IgD-negative memory B cell (primary cell): Measurements from ENCODE around the gene RAB6A. TPM values are rescaled to one million over a fixed set of nuclear protein-coding genes. Genes with fewer than 3 reads are reported as not detected.
A peak's percentile ranks its signal among the peaks of the same experiment; 100 is the strongest.
"Not testable (repeated sequence)": the region's sequence is repeated elsewhere in the genome, so short reads cannot be mapped to it uniquely, and the experiment has no call there.

Experiments
- H3K27ac Mint-ChIP-seq, 3 donors: one replicate each; pipeline ENCODE4 v1.8.0; 2020 to 2022; ENCODE audit warnings: mild to moderate bottlenecking in 3 of 3, mixed read lengths in 3 of 3, moderate library complexity in 1 of 3
- H3K27me3 Mint-ChIP-seq: one replicate; pipeline ENCODE4 v1.8.0; 2021; ENCODE audit warnings: mixed read lengths
- H3K36me3 Mint-ChIP-seq: one replicate; pipeline ENCODE4 v1.8.0; 2020; ENCODE audit warnings: mild to moderate bottlenecking, mixed read lengths
- H3K4me1 Mint-ChIP-seq, 3 donors: one replicate each; pipeline ENCODE4 v1.8.0; 2020 to 2022; ENCODE audit warnings: mixed read lengths in 3 of 3, mild to moderate bottlenecking in 1 of 3
- H3K4me3 Mint-ChIP-seq, 4 donors: one replicate each; pipeline ENCODE4 v1.8.0; 2020 to 2022; ENCODE audit warnings: mild to moderate bottlenecking in 4 of 4, mixed read lengths in 4 of 4, moderate library complexity in 3 of 4
- H3K9me3 Mint-ChIP-seq, 3 donors: one replicate each; pipeline ENCODE4 v1.8.0; 2020 to 2021; ENCODE audit warnings: mixed read lengths in 3 of 3, mild to moderate bottlenecking in 1 of 3
- polyA plus RNA-seq: library from polyadenylated mRNA; unstranded; fragments of 300-500 nt; fragmentation: Illumina TruSeq; gene quantifications from one replicate; pipeline ENCODE4 v1.2.3, GENCODE V29; 2021

Gene RAB6A
- polyA plus RNA-seq, 1 donor from 2014 or later: 93.4 TPM

DNA sequence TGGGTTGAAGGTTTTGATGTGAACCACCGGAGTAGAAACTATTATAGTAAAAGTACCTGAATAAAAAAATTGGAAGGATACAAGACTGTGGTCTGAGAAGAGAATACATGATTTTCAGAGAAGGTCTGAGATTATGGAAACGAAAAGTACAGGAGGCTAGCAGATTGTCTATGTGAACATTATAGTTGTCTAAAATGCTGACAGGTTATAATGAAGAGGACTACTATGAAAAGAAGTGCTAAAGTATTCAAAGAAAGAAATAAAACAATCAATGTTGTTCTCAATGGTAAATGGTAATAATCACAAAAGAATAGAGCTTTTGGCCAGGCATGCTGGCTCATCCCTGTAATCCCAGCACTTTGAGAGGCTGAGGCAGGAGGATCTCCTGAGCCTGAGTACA lies 34.0 kb downstream of the RAB6A start:
- no peaks in the 10 kb centered on the region for H3K27me3 Mint-ChIP-seq
- no peak overlapping the region for H3K4me3 Mint-ChIP-seq
- peaks cover 0 to 11% (median 10%) of the 10 kb centered on the region in 3 donors for H3K4me1 Mint-ChIP-seq
- peaks cover 7% of the 10 kb centered on the region for H3K36me3 Mint-ChIP-seq
- no peak overlapping the region for H3K27ac Mint-ChIP-seq
- no peaks in the 10 kb centered on the region for H3K9me3 Mint-ChIP-seq

DNA sequence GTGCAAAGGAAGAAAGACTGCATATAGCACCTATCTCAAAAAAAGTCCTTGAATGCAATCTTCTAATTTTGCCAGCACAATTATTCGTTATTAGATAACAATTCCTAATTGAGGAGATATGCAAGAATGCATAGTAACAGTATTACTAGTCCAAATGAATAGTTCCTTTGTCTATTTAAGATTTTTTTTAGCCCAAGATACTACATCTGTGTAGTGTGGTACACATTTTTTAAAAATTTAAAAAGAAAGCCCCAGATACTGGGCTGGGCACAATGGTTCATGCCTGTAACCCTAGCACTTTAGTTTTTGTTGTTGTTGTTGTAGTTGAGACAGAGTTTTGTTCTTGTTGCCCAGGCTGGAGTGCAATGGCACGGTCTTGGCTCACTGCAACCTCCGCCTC lies 43.7 kb downstream of the RAB6A start:
- Mint-ChIP-seq H3K4me3 (no peak overlapping the region), H3K4me1 (peaks cover 3 to 11% (median 8%) of the 10 kb centered on the region in 3 donors), H3K27ac (no peak overlapping the region), H3K9me3 (no peaks in the 10 kb centered on the region), H3K36me3 (peaks cover 12% of the 10 kb centered on the region), H3K27me3 (no peaks in the 10 kb centered on the region)

DNA sequence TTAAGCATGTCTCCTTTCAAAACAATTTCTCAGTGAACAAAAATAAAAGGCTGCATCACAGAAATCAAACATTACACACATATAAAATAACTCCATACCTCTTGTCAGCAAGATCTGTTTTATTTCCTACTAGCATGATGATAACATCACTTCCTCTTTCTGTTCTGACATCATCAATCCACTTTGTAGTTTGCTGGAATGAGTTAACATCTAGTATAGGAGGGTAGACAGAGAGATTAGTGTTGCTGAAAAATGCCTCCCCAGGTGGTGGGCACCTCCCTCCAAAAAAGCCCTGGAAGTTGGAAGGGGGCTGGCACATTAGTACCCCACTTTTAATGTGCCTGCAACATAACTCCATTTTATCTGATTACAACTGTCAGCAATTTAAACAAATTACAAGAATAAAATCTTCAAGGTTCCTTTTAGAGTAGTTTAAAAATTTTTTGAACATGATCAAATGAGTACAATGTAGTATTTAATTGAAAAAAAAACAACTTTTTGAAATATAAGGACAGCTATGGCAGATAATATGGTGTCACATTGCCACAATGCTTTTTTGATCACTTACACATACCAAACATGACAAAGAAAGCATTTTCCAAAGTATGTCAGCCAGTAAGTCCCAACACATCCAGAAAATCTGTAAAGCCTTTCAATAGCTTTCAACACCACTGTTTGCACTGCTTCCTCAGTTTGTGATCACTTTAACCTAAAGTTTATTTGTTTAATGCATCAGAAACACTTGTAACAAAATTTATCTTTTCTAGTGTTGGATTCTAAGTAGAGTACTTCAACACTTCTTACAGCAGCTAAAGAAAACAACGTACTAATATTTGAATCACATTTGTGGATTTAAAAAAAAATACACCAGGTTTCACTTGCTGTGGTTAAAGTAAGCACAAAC lies 44.5 kb downstream of the RAB6A start:
- H3K27me3 Mint-ChIP-seq: no peaks in the 10 kb centered on the region
- no peak overlapping the region for H3K4me3 Mint-ChIP-seq
- peaks cover 3 to 11% (median 8%) of the 10 kb centered on the region in 3 donors for H3K4me1 Mint-ChIP-seq
- H3K36me3 Mint-ChIP-seq: peaks cover 6% of the 10 kb centered on the region
- no peaks in the 10 kb centered on the region for H3K9me3 Mint-ChIP-seq
- H3K27ac Mint-ChIP-seq: peak overlapping the region in 1 of 3 donors; percentile 0

DNA sequence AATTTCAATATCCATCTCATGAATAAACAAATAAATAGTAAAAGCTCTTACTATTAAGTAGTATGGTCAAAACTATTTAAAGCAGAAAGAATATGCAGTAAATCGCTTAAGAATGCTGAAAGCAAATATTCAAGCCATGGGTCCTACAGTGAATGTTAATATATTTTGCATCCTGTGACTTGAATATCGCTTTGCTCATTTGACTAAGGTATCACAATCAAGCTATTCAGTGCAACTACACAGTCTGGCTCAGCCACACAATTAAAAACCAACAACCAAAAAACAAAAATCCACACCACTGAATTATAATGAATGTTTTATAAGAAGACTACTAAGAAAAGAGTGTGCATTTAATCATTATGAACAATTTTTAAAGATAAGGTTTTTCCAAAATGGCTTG lies 45.3 kb downstream of the RAB6A start:
- H3K4me1 Mint-ChIP-seq: peaks cover 3 to 6% (median 5%) of the 10 kb centered on the region in 3 donors

DNA sequence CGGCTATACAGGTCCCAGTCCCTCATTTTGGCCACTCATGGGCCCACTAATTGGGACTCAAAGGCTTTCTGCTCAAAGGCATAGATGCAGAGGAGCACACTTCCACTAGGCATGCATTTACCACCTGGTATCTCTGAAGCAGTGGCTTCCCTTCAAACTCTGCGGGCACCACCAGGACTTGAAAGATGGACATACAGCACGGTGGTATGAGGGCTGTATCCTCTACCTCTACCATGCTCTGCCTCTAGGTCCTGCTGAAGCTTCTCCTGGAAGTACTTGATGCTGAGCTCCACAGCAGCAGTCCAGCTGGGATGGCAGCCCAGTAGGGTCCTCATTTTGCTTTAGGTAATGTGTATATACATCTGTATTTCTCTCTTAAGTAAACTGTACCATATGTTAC lies 49.9 kb downstream of the RAB6A start:
- no peaks in the 10 kb centered on the region for H3K9me3 Mint-ChIP-seq
- peaks cover under 1 to 1% (median under 1%) of the 10 kb centered on the region in 3 donors for H3K4me1 Mint-ChIP-seq
- H3K36me3 Mint-ChIP-seq: peaks cover 4% of the 10 kb centered on the region
- no peaks in the 10 kb centered on the region for H3K27me3 Mint-ChIP-seq
- no peak overlapping the region for H3K4me3 Mint-ChIP-seq
- no peak overlapping the region for H3K27ac Mint-ChIP-seq

More for the DNA sequence above, 45.3 kb downstream of the RAB6A start:
- H3K27ac Mint-ChIP-seq: no peak overlapping the region
- H3K36me3 Mint-ChIP-seq: peaks cover 3% of the 10 kb centered on the region
- H3K9me3 Mint-ChIP-seq: no peaks in the 10 kb centered on the region
- no peak overlapping the region for H3K4me3 Mint-ChIP-seq
- no peaks in the 10 kb centered on the region for H3K27me3 Mint-ChIP-seq

DNA sequence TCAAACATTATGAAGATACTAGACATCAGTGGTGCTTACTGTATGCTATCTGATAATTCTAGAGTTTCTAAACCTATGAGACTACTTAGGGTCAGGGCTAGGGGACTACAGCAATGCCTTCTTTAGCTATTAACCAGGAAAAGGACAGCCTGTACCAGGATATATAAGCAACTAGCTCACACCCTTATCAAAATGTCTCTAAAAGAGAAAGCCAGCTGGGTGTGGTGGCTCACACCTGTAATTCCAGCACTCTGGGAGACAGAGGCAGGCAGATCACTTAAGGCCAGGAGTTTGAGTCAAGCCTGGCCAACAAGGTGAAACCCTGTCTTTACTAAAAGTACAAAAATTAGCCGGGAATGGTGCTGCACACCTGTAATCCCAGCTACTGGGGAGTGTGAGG lies 55.8 kb downstream of the RAB6A start:
- Mint-ChIP-seq H3K4me1 (no peaks in the 10 kb centered on the region), H3K27me3 (no peaks in the 10 kb centered on the region), H3K9me3 (no peaks in the 10 kb centered on the region), H3K27ac (no peak overlapping the region), H3K36me3 (peaks cover 8% of the 10 kb centered on the region), H3K4me3 (no peak overlapping the region)

DNA sequence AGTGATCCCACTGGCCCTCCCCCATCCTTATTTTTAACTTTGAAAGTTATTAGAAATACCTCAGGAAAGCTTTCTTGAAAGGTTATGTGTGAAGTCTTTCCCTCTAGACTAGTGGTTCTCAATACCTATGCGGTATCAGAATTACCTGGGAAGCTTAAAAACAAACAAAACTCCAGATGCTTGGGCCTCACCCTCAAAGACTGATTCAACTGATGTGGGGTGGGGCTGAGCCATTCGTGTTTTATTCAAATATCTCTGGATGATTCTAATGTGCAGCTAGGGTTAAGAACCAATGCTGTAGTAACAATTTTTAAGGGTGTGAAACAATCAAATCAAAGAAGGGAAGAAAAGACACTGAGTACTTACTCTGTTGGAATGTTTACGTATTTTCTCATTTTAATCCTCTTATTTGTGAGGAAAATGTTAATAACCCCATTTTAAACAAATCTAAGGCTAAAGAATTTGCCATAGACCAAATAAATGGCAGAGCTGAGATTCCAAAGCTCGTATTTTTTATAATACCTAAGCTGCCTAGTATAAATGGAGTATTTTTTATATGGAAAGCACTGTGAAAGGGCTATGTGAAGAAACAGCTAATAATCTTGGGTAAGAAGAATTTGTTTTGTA lies 66.9 kb downstream of the RAB6A start:
- peaks cover 2% of the 10 kb centered on the region for H3K36me3 Mint-ChIP-seq
- H3K4me3 Mint-ChIP-seq: no peak overlapping the region
- no peaks in the 10 kb centered on the region for H3K9me3 Mint-ChIP-seq
- no peaks in the 10 kb centered on the region for H3K4me1 Mint-ChIP-seq
- H3K27ac Mint-ChIP-seq: no peak overlapping the region
- H3K27me3 Mint-ChIP-seq: no peaks in the 10 kb centered on the region

DNA sequence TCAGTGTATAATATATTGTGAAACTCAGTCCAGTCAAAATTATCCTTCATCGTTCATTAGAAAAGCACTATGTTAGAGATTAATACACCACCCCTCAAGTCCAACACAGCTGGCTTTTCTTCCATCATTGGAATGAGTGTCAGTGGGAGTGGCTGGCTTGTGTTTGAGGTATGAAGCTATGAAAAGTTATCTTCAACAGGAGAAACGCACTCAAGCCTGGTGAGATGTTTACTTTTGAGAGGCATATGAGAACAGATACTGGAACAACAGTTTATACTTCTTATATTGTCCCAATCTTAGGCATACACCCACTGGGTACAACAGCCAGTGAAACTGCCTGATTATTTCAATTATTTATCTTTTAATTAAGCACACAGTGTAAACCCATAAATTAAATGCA lies 80.2 kb downstream of the RAB6A start:
- Mint-ChIP-seq H3K4me1 (no peaks in the 10 kb centered on the region), H3K27me3 (no peaks in the 10 kb centered on the region), H3K4me3 (no peak overlapping the region), H3K9me3 (no peaks in the 10 kb centered on the region), H3K36me3 (peaks cover 2% of the 10 kb centered on the region), H3K27ac (no peak overlapping the region)

DNA sequence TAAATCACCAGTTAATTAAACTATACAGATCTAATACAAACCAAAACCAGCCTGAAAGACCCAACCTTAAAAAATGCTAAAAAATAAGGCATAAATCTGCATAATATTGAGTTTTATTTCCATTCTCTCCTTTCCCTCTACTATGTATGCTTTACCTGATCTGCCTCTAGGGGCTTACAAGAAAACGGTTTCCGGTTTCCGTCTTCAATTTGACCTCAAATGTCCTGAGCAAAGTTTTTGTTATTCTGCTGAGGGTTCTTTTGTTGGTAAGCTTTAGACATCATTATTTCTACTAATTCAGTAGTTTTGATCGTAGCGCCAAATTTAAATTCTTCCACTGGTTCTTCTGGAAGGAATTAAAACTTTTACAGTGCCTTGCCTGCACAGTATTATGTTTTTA lies 84.3 kb downstream of the RAB6A start:
- H3K36me3 Mint-ChIP-seq, H3K4me3 Mint-ChIP-seq, H3K4me1 Mint-ChIP-seq, H3K9me3 Mint-ChIP-seq, H3K27me3 Mint-ChIP-seq: not testable (repeated sequence)
- peak overlapping the region in 1 of 3 donors; percentile 59 for H3K27ac Mint-ChIP-seq

DNA sequence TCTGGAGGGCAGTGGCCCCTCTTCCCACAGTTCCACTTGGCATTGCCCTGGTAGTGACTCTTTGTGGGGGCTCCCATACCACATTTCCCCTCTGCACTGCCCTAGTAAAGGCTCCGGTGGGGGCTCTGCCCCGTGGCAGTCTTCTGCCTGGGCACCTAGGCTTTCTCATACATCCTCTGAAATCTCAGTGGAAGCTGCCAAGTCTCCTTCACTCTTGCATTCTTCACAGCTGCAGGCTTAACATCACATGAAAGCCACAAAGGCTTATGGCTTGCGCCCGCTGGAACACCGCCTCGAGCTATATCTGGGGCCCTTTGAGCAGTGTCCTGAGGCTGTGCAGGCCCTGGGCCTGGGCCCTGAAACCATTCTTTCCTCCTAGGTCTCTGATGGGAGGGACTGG lies 89.2 kb downstream of the RAB6A start:
- Mint-ChIP-seq H3K27me3 (no peaks in the 10 kb centered on the region), H3K4me3 (no peak overlapping the region), H3K9me3 (no peaks in the 10 kb centered on the region), H3K4me1 (no peaks in the 10 kb centered on the region), H3K36me3 (peaks cover 2% of the 10 kb centered on the region), H3K27ac (peak overlapping the region in 1 of 3 donors; percentile 31)

DNA sequence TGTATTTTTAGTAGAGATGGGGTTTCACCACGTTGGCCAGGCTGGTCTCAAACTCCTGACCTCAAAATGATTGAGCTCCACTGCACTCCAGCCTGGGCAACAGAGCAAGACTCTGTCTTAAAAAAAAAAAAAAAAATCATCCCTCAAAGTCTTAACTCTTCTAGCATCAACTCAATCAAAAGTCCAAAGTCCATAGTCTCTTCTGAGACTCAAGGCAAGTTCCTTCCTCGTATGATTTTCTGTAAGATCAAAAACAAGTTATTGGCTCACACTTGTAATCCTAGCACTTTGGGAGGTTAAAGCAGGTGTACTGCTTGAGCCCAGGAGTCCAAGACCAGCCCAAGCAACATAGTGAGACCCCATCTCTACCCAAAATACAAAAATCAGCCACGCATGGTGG lies 90.1 kb downstream of the RAB6A start:
- H3K27ac Mint-ChIP-seq: no peak overlapping the region
- peaks cover 2% of the 10 kb centered on the region for H3K36me3 Mint-ChIP-seq
- no peaks in the 10 kb centered on the region for H3K9me3 Mint-ChIP-seq
- H3K4me3 Mint-ChIP-seq: no peak overlapping the region
- no peaks in the 10 kb centered on the region for H3K27me3 Mint-ChIP-seq
- H3K4me1 Mint-ChIP-seq: no peaks in the 10 kb centered on the region

DNA sequence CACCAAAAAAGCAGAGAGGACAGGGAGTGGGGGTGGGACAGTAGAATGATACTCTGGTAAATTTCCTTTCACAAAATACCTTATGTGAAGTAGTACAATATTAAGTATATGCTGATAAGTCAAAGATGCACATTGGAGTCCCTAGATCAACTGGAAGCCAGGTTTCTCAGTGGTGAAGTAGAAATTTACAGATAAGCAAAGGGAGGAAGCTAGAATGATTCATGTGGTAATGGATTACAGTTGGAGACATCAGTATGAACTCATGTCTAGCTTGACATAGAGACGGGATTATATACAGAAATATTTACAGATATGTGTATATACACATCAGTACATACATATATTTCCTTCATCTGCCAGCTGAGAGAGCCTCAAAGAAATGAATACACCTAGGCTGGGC lies 93.0 kb downstream of the RAB6A start:
- Mint-ChIP-seq H3K36me3 (no peaks in the 10 kb centered on the region), H3K4me1 (no peaks in the 10 kb centered on the region), H3K9me3 (no peaks in the 10 kb centered on the region), H3K27ac (no peak overlapping the region), H3K27me3 (no peaks in the 10 kb centered on the region), H3K4me3 (no peak overlapping the region)

DNA sequence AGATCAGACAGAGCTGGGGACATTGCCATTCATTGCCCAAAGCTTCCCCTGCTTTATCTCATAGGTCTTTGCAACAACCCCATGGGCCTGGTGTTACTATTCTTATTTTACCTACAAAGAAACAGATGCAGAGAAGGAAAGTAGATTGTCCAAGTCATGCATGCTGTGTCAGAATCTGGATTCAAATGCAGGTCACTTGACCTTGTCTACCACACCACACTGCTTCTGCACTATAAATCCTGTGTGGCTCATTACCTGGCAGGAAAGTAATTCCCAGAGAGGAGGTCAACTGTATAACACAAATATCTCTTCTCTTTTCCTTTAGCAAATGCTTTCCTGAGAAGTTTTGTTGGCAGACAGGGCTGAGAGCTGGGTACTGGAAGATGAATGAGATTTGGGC lies 96.0 kb downstream of the RAB6A start:
- no peak overlapping the region for H3K27ac Mint-ChIP-seq
- no peaks in the 10 kb centered on the region for H3K27me3 Mint-ChIP-seq
- H3K9me3 Mint-ChIP-seq: no peaks in the 10 kb centered on the region
- no peak overlapping the region for H3K4me3 Mint-ChIP-seq
- no peaks in the 10 kb centered on the region for H3K36me3 Mint-ChIP-seq
- H3K4me1 Mint-ChIP-seq: peaks cover 0 to 5% (median 2%) of the 10 kb centered on the region in 3 donors

DNA sequence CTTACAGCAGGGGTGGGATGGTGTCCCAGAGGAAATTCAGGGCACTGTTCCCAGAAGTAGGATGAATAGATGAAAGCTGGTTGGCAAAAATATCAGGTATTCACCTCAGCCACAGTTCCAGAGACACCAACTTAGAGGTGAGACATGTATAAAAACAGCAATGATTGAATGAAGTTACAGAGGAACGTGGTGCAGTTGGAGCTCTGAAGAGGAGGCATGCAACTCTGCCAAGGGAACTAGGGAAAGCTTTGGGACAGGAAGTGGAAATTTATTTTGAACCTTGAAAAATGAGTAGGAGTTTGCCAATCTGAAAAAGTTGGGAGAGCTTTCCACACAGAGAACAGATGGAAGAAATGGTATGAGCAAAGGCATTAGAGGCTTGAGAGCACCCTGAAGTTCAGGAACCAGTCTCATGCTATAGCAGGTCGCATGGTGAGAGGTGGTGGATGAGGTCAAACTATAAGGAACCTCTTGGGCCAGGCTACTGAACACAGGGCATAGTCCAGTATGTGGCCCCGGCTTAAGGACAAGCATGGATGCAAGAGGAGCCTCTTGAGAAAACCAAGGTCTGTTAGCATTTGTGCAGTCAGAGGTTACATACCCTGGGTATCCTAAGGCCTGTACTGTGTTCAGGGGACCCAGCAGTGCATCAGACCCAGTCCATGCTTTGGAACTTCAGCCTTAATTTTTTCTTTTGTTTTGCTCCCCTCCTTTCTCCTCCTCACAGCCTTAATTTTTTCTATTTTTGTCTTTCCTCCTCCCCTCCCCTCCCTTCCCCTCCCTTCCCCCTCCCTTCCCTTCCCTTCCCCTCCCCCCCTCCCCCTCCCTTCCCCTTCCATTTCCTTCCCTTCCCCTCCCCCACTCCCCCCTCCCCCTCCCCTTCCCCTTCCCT lies 97.0 kb downstream of the RAB6A start:
- Mint-ChIP-seq H3K9me3 (no peaks in the 10 kb centered on the region), H3K4me3 (no peak overlapping the region), H3K36me3 (no peaks in the 10 kb centered on the region), H3K4me1 (peaks cover 0 to 5% (median 2%) of the 10 kb centered on the region in 3 donors), H3K27me3 (no peaks in the 10 kb centered on the region), H3K27ac (no peak overlapping the region)
